Activated CD4-positive, alpha-beta T cell treated with anti-CD3 and anti-CD28 coated beads, Interleukin-10, Interleukin-2, amounts not matched to agents 100 ng/mL and 50 ng/mL, durations not matched to agents 16 hours and 8 hours (primary cell): ENCODE measurements around the gene RPTOR.

Experiments used
- DNase-seq: peaks from one replicate; pipeline ENCODE4 v3.0.0-alpha.2; 2020

The RPTOR gene

DNA sequence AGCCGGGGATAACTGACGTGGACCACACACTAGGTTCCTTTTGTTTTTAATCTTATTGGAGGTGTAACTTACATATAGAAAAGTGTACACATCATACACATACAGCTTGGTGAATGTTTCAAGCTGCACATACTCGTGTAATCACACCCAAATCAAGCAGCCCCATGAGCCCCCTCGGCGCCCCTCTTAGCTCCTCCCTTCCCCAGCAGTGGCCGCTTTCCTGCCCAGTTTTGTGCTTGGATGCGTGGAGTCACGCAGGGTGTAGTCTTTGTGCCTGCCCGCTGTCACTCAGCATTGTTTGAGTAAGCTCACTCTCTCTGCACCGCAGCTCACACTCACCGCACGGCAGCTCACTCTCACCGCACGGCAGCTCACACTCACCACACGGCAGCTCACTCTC is 295.3 kb downstream of the RPTOR start:
- DNase-seq, result no peak

DNA sequence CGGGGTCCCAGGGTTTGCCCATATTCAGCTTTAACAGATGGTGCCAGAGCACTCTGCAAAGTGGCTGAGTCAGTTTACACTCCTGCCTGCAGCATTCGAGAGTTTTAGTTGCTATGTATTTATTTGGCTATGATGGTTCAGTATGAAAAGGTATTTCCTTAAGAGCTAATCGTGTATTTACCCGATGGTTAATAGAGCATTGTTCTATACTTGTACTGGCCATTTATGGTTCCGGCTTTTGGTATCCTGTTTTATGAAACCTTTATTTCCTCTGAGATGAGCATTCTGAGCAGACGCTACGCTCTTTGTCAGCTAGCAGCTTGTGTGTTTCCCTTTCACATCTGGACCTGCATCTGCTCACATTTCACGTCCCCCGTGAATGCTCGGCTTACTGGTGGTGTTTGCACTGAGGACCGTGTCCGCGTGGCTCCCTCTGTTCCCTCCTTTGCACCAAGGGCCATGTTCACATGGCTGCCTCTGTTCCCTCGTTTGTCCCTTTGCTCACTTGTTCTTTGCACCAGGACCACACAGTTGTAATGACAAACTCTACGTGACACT is 297.9 kb downstream of the RPTOR start:
- DNase-seq, result no peak

DNA sequence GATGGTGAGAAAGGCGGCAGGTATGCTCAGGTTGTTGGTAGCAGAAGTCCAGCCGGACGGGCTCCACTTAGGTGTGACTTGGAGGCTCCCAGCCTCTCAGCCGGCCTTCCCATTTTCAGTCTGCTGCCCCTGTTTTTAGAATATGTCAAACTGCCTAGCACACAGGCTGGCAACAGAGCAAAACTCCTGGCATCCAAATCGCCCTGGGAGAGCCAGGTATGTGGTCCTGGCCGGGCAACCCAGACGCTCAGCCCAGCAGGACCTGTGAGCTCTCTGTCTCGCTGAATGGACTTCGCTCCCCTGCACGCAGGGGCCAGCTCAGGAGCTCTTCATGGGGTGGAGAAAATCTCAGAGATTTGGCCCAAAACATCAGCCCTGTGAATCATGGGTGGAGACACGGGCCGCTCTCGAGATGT is 299.1 kb downstream of the RPTOR start:
- DNase-seq, result no peak

DNA sequence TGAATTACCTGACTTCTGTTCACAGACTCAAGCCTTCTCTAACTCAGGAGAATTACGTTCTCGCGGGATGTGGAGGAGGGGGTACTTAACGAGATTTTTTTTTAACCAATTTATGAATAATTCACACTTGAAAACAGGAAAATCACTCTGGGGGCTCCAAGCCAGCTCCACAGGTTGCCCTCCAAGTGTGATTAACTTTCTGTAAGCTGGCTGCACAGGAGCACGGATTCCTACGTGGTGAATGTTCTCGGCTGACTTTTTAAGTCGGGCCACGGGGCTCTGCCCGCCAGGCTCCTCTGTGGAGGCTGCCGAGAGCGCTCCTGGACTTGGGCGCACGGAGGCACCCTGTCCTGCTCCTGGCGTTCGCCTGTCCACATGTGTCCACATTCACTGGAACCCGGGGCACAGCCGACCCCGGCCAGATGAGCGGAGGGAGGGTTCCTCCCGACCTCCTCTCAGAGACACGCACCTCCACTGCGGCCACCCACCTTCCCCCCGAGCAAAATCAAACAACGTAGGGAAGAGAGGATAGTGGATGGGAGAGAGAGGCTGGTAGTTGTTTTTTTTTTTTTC is 299.9 kb downstream of the RPTOR start:
- DNase-seq, result no peak

DNA sequence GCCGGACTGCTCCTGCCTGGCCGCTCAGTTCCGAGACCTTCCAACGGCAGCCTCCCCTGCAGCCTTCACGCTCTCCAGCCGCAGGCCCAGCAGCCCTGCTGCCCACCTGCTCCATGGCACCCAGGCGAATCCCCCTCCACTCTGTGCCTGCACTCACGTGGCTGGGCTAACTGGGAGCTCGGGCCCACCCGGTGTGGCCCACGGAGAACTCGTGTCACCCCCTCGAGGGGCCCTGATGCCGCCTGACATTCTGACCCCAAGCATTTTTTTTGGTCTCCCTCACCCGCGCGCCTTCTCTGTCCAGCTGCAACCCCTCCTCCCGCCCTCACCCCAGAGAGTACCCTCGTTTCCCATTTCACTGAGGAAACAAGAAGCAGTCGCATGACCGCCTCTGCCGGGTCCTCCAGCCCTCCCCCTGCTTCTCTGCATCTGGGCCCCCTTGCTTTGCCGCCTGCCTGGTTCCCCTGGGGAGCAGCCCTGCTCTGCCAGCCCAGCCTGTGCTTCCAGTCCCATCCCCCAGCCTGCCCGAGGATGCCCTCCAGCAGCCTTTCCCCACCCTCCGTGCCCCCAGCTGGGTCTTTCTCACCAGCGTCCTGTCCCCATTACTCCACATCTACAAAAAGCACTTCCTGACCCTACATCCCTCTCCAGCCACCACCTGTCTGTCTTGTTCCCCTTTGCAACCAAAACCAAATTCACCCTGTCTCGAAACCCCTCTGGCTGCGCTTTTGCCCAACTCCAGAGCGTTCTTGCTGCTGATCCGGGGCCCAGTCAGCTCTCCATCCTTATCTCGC is 300.6 kb downstream of the RPTOR start:
- no peak for DNase-seq

DNA sequence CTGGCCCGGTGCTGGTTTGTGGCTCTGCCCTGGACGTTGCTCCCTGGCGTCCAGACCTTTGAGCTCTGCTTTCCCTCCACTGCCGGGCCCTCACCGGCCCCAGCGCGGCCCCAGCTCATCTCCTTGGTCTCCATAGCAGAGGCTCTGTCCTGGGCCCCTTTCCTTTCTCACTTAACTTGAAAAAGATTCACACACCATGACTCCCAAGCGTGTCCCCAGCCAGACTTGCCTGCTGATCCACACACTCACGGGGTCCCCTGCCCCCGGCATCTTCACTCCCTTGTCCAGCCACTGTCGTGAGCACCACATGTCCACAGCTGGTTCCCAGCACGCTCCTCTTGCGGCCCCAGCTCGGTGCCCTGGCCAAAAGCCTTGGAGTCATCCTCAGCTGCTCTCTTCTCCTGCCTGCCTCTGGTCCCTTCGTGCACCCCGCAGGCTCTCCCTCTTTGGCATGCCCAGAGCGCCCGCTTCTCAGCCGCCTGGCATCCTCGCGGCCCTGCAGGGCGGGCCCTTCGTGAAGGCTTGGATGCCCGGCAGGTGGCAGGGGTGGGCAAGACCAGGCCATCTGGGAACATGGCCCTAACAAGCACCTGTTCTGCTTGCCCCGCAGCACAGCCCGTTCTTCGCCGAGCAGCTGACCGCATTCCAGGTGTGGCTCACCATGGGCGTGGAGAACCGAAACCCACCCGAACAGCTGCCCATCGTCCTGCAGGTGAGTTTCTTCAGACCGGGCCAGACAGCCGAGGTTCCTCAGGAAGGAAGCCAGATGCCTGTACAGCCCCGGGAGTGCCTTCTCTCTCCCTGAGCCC is 301.4 kb downstream of the RPTOR start:
- DNase-seq, result no peak

DNA sequence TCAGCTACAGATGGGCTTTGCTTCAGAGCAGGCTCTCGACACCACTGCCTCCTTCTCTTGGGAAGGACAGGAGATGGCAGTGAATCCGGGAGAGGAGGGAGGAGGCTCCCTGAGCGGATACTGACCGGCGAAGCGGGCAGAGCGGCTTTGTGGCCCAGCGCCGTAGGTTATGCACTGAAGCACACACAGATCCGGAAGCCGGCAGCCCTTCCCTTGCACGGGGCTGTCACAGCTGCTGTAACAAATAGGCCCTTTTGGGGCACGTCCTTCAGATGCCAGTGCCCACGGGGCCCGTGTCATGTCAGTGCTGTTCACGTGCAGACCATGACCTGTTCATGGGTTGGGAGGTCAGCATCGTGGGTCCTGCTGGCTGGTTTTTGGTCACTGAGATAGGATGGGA is 302.3 kb downstream of the RPTOR start:
- no peak for DNase-seq

DNA sequence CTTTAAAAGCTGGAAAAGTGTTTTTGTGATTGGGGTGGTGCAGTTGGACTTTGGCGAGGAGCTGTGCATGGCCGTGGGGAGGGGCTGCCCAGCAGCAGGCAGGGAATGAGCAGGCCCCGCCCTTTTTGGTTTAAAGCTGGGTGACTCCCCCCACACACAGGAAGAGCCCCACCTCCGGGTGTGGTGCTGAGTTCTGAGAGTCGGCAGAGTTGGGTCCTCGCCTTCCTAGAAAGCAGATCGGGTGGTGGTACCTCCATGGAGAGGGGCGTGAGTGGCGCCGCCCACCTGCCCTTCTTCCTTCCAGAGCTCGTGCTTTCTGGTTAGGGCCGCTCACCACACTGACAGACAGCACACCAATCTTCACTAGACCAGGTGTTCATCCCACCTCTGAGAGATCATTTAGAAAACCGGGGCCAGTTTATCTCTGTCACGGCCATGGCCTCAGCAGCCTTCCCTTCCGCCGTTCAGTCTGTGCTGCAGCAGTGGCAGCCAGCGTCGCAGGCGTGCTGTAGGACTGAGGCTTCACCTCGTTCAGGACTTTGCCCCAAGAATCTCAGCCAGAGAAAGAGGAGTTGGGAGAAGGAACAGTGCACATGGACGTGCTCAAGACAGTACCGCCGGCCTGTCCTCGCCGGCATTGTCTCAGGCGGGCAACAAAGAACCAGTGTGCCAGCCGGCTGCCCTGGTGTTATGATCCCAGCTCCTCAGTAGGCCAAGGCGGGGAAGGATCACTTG is 303.0 kb downstream of the RPTOR start:
- peak; percentile 83 for DNase-seq

DNA sequence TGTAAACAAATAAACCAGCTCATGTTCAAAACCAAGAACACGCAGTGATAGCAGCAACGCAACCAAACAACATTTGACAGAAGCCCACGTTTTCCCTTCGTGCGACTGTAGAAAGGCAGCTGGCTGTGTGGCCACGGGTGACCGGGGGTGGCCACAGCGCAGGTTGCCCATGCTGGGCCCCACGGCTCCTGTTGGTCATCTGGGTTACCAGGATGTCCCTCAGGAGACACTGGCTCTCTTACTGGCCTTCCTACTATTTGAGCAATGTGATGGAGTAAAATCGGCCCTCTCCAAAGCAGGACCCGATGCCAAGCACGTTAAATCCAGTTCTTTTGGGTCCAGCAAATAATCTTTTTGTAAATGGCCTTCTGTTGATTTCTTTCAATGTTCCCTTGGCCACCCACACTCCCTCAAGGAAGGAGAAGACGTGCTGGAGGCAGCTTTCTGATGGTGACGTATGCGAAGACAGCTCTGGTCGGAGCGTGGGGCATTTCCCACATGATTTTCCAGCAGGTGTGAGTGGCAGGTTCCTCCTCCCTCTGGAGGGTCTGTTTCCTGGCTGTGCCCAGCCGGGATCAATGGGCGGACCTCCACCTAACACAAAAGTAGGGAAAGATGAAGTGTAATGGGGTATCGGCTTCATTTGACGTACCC is 303.9 kb downstream of the RPTOR start:
- DNase-seq, result no peak

DNA sequence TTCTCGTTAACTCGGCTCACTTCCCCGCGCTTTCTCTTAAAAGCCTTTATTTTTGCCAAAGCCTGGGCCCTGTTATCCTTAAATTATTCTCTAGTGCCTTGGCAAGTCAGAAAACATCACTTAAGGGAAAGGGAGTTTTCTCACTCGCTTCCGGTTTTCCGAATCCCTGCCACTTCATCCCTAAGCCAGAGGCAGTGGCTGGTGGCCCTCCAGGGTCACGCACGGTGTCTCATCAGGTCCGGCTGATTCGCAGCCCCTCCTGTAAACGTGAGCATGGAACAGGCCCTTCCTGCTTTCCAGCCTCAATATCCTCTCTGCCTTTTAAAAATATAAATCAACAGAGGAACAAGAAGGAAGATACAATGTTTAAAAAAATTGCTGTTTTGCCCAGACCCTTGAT is 304.5 kb downstream of the RPTOR start:
- DNase-seq, result no peak

DNA sequence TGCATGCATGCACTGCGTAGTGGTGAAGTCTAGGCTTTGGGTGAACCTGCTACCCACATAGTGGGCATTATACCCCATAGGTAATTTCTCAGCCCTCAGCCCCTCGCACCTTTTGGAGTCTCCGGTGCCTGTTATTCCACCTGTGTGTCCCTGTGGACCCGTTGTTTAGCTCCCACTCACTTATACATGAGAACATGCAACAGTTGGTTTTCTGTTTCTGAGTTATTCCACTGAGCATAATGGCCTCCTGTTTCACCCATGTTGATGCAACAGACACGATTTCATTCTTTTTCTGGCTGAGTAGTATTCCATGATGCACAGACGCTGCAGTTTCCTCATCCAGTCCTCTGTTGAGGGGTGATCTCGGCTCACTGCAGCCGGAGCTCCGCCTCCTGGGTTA is 305.5 kb downstream of the RPTOR start:
- no peak for DNase-seq

DNA sequence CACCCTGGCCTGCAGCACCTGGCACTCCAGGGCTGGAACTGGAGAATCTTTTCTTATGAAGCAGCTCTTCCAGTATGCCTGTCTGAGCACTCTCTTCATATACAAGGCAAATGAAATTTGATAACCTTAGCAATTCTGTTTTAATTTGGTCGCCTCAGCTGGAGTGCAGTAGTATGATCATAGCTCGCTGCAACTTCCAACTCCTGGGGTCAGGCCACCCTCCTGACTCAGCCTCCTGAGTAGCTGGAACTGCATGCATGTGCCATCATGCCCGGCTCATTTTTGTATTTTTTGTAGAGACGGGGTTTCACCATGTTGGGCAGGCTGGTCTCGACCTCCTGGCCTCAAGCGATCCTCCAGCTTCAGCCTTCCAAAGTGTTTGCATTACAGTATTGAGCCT is 306.2 kb downstream of the RPTOR start:
- no peak for DNase-seq

DNA sequence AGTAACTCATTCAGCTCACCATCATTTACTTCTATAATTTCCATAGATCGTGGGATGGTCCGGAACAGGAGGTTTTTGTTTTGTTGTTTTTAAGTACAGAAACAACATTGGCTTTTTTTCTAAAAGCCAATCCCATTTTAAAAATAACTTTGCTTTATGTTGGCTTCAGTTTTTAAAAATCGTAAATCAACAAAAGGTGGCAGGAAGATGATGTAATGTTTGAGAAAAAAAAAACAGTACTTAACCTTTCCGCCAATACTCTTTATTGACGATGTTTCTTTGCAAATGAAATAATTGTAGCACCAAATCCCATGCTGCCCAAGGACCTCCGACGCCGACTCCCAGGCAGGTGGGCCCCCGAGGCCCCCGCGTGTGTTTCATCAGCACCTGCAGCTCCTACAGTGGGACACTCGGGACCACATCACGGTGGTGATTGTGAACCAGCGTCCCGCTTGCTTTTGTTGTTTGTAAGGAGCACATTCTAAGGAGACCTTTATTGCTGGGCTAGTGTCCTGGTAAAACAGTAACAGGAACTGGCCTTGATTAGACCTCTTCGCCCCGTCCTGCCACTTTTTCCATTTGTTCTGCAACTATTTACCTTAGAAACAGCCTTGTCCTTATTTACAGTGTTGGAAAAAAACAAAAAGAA is 306.8 kb downstream of the RPTOR start:
- no peak for DNase-seq

DNA sequence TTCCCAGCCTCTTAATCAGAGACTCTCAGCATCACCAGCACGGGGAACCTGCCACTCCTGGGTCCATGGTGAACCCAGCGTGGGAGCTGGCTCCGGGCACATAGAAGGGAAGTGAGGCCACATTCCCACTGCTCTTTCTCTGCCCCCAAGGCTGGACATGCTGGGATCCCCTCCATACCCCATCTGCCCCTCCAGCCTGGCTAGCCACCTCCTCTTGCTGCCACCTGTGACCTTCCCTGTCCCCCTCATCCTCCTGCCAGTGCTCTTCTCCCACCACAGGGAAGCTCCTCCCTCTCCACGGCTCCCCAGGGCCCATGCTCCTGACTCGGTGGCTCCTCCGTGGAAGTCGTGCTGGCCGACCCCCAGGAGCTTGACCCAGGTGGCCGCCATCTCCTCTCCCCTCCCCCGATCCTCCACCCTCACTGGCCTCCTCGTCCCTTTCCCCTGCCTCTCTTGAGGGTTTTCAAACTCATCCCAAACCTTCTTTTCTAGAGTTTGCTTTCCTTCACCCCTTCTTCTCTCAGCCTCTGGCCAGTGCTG is 307.9 kb downstream of the RPTOR start:
- no peak for DNase-seq

DNA sequence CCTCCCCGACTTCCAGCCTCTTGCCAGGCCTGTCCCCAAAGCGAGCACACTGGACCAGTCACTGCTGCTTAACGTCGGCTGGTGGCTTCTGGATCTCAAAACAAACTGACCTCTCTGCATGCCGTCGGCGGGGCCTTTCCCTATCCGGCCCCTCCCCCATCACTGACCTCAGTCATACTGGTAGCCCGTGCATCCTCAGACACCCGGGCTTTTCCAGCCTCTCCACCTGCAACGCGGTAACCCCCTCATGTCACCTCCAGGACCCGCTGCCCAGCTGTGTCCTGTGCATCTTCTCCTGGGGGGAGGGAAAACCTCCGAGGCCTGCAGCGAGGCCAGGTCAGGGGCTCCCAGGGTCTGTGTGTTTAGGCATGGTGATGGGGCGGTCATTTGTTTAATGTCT is 308.4 kb downstream of the RPTOR start:
- no peak for DNase-seq

DNA sequence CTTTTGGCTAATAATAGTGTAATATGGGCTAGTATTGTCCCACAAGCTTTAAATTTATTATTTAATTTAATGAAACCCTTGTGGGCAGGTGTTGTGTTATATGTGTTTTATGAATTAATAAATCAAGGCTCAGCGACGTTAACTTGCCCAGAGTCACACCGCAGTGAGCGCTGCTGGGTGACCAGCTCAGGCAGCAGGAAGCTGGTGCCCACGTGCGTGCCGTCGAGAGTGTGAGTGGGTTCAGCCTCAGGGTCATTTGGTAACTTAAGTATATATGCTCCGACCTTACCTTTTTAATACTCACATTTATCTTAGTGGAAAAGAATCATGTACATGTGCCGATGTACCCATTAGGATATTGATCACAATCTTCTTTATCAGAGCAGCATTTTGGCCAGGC is 309.6 kb downstream of the RPTOR start:
- no peak for DNase-seq

DNA sequence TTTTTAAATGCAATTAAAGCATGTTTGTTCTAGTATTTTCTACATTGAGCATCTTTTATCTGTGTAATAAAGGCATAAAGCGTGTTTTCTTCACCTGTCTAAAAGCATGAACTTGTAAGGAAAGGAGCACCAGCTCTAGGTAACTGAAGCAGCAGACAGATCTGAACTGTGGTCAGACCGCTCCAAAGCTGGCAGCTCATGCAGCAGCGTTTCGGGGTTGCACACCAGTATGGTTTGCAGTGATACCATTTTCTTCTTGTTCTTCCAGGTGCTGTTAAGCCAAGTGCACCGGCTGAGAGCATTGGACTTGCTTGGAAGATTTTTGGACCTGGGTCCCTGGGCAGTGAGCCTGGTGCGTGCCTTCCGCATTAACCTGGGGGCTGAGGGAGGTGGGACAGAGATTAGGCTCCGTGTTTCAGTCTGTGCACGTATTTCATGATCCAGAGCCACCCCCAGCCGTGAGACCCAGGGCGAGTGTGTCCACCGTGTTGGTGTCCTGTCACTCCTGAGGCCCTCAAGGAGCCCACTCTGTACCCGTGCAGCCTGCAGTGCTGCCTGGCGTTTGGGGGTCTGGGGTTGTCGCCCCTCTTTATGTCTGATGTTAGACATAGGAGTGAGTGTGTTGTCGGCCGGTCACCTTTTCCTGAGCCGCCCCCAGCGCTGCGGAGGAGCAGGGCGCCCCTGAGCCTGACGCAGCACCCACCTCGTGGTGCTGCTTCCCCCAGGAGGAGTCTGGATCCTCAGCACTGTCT is 310.7 kb downstream of the RPTOR start:
- DNase-seq, result no peak

DNA sequence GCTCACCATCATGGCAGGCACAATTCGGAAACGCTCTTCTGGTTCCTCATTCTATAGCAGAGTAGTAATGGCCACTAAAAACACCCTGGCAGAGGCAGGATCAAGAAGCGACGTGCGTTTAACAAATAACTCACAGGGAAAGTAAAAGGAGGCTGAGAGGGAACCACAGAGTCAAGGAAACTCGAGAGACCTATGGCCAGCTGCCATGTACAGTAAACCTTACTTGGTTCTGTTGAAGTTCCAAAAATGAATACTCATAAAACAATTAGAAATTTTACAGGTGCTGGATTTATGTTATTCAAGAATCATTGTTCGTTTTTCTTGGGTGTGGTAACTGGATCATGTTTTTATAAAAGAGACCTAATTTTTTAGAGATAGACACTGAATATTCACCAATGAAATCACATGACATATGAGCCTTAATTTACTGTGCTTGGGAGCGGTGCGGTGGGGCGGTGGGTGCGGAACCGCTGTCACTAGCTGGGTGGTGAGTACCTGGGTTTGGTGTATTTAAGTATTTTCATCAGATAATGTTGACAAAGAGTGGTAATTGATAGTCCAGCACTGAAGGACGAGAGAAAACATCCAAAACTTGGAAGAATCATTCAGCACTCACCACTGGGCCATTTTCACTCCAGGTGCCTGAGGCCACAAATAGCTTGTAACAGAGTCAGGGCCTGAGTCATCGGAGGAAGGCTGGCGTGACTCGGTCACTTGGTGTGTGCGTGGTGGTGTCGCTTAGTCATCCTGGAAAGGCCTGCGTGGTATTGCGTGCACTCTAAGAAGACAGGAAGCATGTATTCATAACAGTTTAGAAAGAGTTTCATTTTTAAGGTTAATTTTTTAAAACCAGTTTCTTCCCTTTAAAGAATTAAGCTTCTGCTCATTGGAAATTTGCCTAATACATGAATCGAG is 311.6 kb downstream of the RPTOR start:
- DNase-seq, result peak; percentile 97

DNA sequence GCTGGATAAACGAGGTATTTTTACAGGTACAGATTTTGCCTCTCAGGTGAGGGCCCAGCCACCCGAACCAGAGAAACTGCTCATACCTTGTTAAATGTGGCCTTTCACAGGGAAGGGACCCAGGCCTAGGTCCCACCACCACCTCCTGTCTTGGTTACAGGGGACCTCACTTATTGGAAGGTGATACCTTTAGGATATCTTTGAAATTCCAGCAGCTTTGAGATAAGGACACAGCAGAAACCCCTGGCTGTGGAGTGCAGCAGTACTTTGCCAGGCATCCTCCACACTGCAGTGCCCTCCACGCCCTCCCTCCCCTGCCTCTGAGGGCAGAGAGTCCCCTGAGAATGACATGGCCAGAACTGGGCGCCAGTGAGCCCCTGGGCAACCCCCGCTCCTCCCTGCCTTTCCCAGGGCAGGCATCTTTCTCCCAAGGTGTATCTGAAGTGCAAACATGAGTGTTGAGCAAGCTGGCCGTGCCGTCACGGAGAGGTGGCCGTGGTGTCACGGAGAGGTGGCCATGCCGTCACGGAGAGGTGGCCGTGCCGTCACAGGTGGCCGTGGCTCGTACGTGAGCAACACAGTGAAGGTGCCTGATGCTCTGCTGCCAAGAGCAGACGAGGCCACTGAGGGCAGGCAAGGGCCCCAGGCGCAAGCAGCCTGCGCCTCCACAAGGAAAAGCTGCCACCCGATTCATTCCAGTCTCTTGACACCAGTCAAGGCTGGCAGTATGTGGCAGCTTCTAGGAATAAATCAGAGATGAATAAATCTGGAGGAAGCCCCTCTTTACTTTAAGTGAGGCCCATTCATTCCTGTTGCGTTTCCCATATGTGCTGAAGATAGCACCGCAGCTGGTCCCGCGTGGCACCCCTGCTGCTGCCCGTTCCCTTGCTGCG is 312.5 kb downstream of the RPTOR start:
- DNase-seq, result no peak
